ENCODE data around the gene REV3L. TPM values are rescaled to one million over a fixed set of nuclear protein-coding genes. Genes with fewer than 3 reads are reported as not detected.

Gene REV3L
- total RNA-seq, 1 experiment from 2014 or later = 12.8 TPM

- H3K9ac ChIP-seq (ENCODE audit: low read length) = no peak overlapping the region
- no peaks in the 10 kb centered on the region for H3K36me3 ChIP-seq (ENCODE audit: control insufficient read depth in 1 of 2, insufficient read depth in 2 of 2, low read length in 2 of 2)
- ATAC-seq = peak; percentile 66
- H3K79me2 ChIP-seq (ENCODE audit: insufficient read depth, low read length) = peaks cover 63% of the 10 kb centered on the region
- TF ChIP-seq ZBTB33 (IDR thresholded peaks at IDR 0.05; ENCODE audit: extremely low read depth, insufficient replicate concordance, low read length) = no peak
- peak overlapping the region; percentile 15 for H3K4me2 ChIP-seq (ENCODE audit: low read length)
- H3K27me3 ChIP-seq (ENCODE audit: insufficient read depth, low read length) = no peaks in the 10 kb centered on the region
- CTCF ChIA-PET = no interaction called here
- H3K9me2 ChIP-seq (ENCODE audit: insufficient read depth) = no peaks in the 10 kb centered on the region
- no TSS peak for BruUV-seq (replicated peaks)
- H3K4me3 ChIP-seq (replicated peaks in 1 of 2; ENCODE audit: low read depth in 1 of 2, low read length in 2 of 2) = no peak overlapping the region
- 0 out of 2 replicates have a peak overlapping the region, but pooled peaks have one; percentile 6 for H3K27ac ChIP-seq (ENCODE audit: low read depth, low read length)
- POLR2A ChIA-PET = no interaction called here
- intact Hi-C loops (cut with micrococcal nuclease) = no loop called here
- no peak for DNase-seq (ENCODE audit: low read depth, low spot score)
- no peaks in the 10 kb centered on the region for H3K9me3 ChIP-seq (ENCODE audit: control insufficient read depth in 1 of 2, insufficient read depth in 1 of 2, low read depth in 1 of 2, low read length in 2 of 2)
- no peaks in the 10 kb centered on the region for H4K20me1 ChIP-seq (ENCODE audit: insufficient read depth)
- RAD21 ChIA-PET (ENCODE audit: low non-redundant PET in 1 of 2, low total read pairs in 2 of 2, uncharacterized antibody in 2 of 2, unreplicated experiment in 2 of 2) = no interaction called here
- no peak overlapping the region for H2AFZ ChIP-seq (ENCODE audit: low read depth, low read length, poor library complexity, severe bottlenecking)
- peaks cover 13 to 20% of the 10 kb centered on the region in 2 experiments for H3K4me1 ChIP-seq (ENCODE audit: control insufficient read depth in 1 of 2, insufficient read depth in 2 of 2, low read length in 2 of 2)
These were observed 13.5 kb downstream of the REV3L start for GRCh38 chr6:111469543-111469942.

GRCh38 chr6:111468329-111469012, 14.5 kb downstream of the REV3L start:
- intact Hi-C loops (cut with micrococcal nuclease) = no loop called here
- CTCF ChIA-PET = no interaction called here
- BruUV-seq (replicated peaks) = no TSS peak
- POLR2A ChIA-PET = no interaction called here
- Histone ChIP-seq H3K9me2 (ENCODE audit: insufficient read depth) (no peaks in the 10 kb centered on the region), H3K4me2 (ENCODE audit: low read length) (peak overlapping the region; percentile 15; the same call in 1 of the 2 replicates), H3K4me1 (ENCODE audit: control insufficient read depth in 1 of 2, insufficient read depth in 2 of 2, low read length in 2 of 2) (peaks cover 13 to 20% of the 10 kb centered on the region in 2 experiments), H3K27ac (ENCODE audit: low read depth, low read length) (no peak overlapping the region), H2AFZ (ENCODE audit: low read depth, low read length, poor library complexity, severe bottlenecking) (no peak overlapping the region), H3K79me2 (ENCODE audit: insufficient read depth, low read length) (peaks cover 52% of the 10 kb centered on the region), H3K4me3 (replicated peaks in 1 of 2; ENCODE audit: low read depth in 1 of 2, low read length in 2 of 2) (no peak overlapping the region), H3K27me3 (ENCODE audit: insufficient read depth, low read length) (no peaks in the 10 kb centered on the region), H3K36me3 (ENCODE audit: control insufficient read depth in 1 of 2, insufficient read depth in 2 of 2, low read length in 2 of 2) (no peaks in the 10 kb centered on the region), H4K20me1 (ENCODE audit: insufficient read depth) (no peaks in the 10 kb centered on the region), H3K9me3 (ENCODE audit: control insufficient read depth in 1 of 2, insufficient read depth in 1 of 2, low read depth in 1 of 2, low read length in 2 of 2) (no peaks in the 10 kb centered on the region), H3K9ac (ENCODE audit: low read length) (no peak overlapping the region)
- peak; percentile 63 for ATAC-seq
- DNase-seq (ENCODE audit: low read depth, low spot score) = no peak
- RAD21 ChIA-PET (ENCODE audit: low non-redundant PET in 1 of 2, low total read pairs in 2 of 2, uncharacterized antibody in 2 of 2, unreplicated experiment in 2 of 2) = no interaction called here
- TF ChIP-seq SP1 (IDR thresholded peaks at IDR 0.05; ENCODE audit: low read depth) = peak; percentile 16; the same call in 1 of the 2 replicates
- 0 out of 2 replicates have a peak, but pooled peaks have one; percentile 17 for TF ChIP-seq FOSL1 (IDR thresholded peaks at IDR 0.05; ENCODE audit: low read depth)
- no peak for TF ChIP-seq SIN3A (IDR thresholded peaks at IDR 0.05; ENCODE audit: low read depth)
